ENCODE measurements around the gene MMP2. TPM values are rescaled to one million over a fixed set of nuclear protein-coding genes. Genes with fewer than 3 reads are reported as not detected.

MMP2 gene
- total RNA-seq, 1 donor from 2014 or later: 452 TPM

DNA sequence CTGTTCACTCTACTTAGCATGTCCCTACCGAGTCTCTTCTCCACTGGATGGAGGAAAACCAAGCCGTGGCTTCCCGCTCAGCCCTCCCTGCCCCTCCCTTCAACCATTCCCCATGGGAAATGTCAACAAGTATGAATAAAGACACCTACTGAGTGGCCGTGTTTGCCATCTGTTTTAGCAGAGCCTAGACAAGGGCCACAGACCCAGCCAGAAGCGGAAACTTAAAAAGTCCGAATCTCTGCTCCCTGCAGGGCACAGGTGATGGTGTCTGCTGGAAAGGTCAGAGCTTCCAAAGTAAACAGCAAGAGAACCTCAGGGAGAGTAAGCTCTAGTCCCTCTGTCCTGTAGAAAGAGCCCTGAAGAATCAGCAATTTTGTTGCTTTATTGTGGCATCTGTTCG is 27.1 kb downstream of the MMP2 start:
- Mint-ChIP-seq H3K4me3 (ENCODE audit: unreplicated experiment) (no peak overlapping the region), H3K27ac (ENCODE audit: unreplicated experiment) (no peak overlapping the region), H3K4me1 (ENCODE audit: unreplicated experiment) (peaks cover 39% of the 10 kb centered on the region), H3K27me3 (ENCODE audit: unreplicated experiment) (no peaks in the 10 kb centered on the region), H3K36me3 (ENCODE audit: unreplicated experiment) (peaks cover 24% of the 10 kb centered on the region), H3K9me3 (ENCODE audit: unreplicated experiment) (no peaks in the 10 kb centered on the region)
- TF ChIP-seq, protein P1, sequence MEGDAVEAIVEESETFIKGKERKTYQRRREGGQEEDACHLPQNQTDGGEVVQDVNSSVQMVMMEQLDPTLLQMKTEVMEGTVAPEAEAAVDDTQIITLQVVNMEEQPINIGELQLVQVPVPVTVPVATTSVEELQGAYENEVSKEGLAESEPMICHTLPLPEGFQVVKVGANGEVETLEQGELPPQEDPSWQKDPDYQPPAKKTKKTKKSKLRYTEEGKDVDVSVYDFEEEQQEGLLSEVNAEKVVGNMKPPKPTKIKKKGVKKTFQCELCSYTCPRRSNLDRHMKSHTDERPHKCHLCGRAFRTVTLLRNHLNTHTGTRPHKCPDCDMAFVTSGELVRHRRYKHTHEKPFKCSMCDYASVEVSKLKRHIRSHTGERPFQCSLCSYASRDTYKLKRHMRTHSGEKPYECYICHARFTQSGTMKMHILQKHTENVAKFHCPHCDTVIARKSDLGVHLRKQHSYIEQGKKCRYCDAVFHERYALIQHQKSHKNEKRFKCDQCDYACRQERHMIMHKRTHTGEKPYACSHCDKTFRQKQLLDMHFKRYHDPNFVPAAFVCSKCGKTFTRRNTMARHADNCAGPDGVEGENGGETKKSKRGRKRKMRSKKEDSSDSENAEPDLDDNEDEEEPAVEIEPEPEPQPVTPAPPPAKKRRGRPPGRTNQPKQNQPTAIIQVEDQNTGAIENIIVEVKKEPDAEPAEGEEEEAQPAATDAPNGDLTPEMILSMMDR (IDR thresholded peaks at IDR 0.05): no peak
- DNase-seq (ENCODE audit: extremely low spot score, unreplicated experiment): no peak

DNA sequence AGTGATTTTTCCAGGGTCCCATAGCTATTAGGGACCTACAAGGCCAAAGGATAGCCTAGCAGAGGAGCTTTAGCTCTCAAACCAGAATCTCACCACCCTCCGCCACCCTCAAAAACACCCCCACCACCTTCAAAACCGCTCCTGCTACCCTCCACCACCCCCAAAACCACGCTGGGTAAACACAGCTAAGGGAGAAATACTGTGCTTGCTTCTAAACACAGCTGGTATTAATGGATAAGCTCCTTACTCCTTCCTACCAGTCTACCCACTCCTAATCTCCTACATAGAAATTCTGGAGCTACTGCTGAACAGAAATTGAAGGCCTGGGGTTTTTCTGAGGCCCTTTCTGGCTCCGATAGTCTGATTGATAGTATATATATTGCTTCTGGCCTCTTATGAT is 27.7 kb downstream of the MMP2 start:
- no peaks in the 10 kb centered on the region for H3K27me3 Mint-ChIP-seq (ENCODE audit: unreplicated experiment)
- peaks cover under 1% of the 10 kb centered on the region for H3K9me3 Mint-ChIP-seq (ENCODE audit: unreplicated experiment)
- no peak overlapping the region for H3K27ac Mint-ChIP-seq (ENCODE audit: unreplicated experiment)
- peaks cover 23% of the 10 kb centered on the region for H3K36me3 Mint-ChIP-seq (ENCODE audit: unreplicated experiment)
- no peak for DNase-seq (ENCODE audit: extremely low spot score, unreplicated experiment)
- TF ChIP-seq, protein P1 (IDR thresholded peaks at IDR 0.05): no peak
- H3K4me3 Mint-ChIP-seq (ENCODE audit: unreplicated experiment): no peak overlapping the region
- H3K4me1 Mint-ChIP-seq (ENCODE audit: unreplicated experiment): peaks cover 33% of the 10 kb centered on the region

DNA sequence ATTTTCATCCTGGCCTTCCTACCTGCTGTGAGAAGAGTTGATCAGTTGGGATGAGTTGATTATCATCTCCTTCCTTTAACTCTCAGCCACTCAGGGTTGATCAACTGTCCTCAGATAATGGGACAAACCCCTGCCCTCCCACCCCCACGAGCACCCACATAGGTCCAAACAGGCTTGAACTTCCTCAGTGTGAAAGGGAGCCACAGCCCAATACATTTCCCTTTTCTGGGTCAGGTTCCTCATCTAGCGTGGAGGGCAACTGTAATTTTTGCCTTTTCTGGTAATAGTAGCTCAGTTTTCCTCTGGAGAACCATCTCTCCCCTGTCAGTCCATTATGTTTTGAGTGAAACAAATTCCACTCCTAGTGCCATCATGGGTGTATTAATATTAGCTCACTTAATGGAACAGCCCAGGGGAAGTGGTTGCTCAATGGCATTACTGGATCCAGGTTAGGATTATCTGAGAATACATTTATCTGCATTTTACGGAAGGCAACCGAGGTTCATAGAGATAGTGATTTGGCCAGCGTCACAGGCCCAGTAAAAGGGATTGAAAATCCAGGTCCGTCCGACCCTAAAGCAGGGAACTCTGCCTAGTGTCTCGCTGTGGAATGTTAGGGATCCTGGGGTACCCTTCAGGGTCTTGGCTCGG is 29.4 kb downstream of the MMP2 start:
- no peaks in the 10 kb centered on the region for H3K27me3 Mint-ChIP-seq (ENCODE audit: unreplicated experiment)
- DNase-seq (ENCODE audit: extremely low spot score, unreplicated experiment): no peak
- no peak overlapping the region for H3K27ac Mint-ChIP-seq (ENCODE audit: unreplicated experiment)
- H3K4me3 Mint-ChIP-seq (ENCODE audit: unreplicated experiment): peak overlapping the region; percentile 81
- H3K36me3 Mint-ChIP-seq (ENCODE audit: unreplicated experiment): peaks cover 32% of the 10 kb centered on the region
- peaks cover 16% of the 10 kb centered on the region for H3K4me1 Mint-ChIP-seq (ENCODE audit: unreplicated experiment)
- H3K9me3 Mint-ChIP-seq (ENCODE audit: unreplicated experiment): peaks cover 16% of the 10 kb centered on the region
- TF ChIP-seq, protein P1 (IDR thresholded peaks at IDR 0.05): no peak

DNA sequence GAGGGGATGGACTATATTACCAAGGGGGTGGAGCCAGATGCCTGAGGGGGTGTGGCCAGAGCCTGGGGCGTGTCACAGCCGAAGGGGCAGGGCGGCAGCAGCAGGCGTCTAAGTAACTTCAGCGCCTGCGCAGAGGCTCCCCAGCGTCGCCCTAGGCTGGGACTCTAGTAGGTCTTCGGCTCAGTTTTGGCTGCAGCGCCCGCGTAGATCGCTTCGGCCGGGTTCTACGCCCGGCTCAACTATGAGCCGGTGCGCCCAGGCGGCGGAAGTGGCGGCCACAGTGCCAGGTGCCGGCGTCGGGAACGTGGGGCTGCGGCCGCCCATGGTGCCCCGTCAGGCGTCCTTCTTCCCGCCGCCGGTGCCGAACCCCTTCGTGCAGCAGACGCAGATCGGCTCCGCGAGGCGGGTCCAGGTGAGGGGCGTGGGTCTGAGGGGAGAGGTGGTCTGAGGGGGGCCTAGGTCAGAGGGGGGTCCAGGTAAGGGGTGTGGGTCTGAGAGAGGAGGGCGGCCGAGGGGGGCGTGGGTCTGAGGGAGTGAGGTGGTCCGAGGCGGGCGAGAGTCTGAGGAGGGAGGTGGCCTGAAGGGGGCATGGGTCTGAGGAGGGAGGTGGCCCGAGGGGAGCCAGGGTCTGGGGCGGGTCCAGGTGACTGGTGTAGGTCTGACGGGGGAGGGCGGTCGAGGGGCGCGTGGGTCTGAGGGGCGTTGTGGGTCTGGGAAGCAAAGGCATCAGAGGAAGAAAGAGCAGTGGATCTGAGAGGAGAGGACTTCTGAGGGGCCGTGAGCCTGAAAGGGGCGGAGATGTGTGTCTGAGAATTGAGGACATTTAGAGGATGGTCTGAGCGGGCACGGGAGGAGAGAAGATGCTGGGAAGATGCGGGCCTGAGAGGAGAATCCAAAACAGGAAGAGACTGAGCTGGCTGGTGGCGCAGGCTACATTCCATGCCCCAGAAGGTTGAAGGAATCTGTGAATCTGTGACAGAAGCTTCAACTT is 30.2 kb downstream of the MMP2 start, which contains the start of gene LPCAT2:
TSS of gene LPCAT2 (plus strand) at position 132 of the 991 bp plus-strand sequence. CDS start at position 242, 110 bp downstream.
- Mint-ChIP-seq H3K36me3 (ENCODE audit: unreplicated experiment) (peaks cover 28% of the 10 kb centered on the region), H3K4me1 (ENCODE audit: unreplicated experiment) (peaks cover 8% of the 10 kb centered on the region), H3K4me3 (ENCODE audit: unreplicated experiment) (peak within 1 kb of the TSS; percentile 81), H3K27ac (ENCODE audit: unreplicated experiment) (peak within 1 kb of the TSS; percentile 1), H3K9me3 (ENCODE audit: unreplicated experiment) (peaks cover 16% of the 10 kb centered on the region), H3K27me3 (ENCODE audit: unreplicated experiment) (no peaks in the 10 kb centered on the region)
- TF ChIP-seq, protein P1 (IDR thresholded peaks at IDR 0.05): no peak
- DNase-seq (ENCODE audit: extremely low spot score, unreplicated experiment): peak; percentile 91

Data from osteocyte (in vitro differentiated cells).